NAMALWA (cell line): ENCODE data around the gene HRCT1.
A peak's percentile ranks its signal among the peaks of the same experiment; 100 is the strongest.
"Not testable (repeated sequence)": the region's sequence is repeated elsewhere in the genome, so short reads cannot be mapped to it uniquely, and the experiment has no call there.

Experiments
- DNase-seq: peaks from one replicate; pipeline ENCODE4 v3.0.0-alpha.2; 2015; ENCODE audit warnings: low spot score

HRCT1 gene

GRCh38 chr9:35905912-35906679, at the start of gene HRCT1:
Gene HRCT1, plus strand, starts transcription at chr9:35906202. Its CDS starts 86 bp downstream, at chr9:35906288.
- DNase-seq: no peak

- no peak for DNase-seq
Measured at GRCh38 chr9:35856206-35856605, 49.8 kb upstream of the HRCT1 start.

GRCh38 chr9:35856882-35857281, 49.1 kb upstream of the HRCT1 start:
- no peak for DNase-seq

- no peak for DNase-seq
Measured at GRCh38 chr9:35858458-35858857, 47.5 kb upstream of the HRCT1 start.

- DNase-seq: peak; percentile 54
Measured at GRCh38 chr9:35859310-35859989, 46.6 kb upstream of the HRCT1 start.

GRCh38 chr9:35859990-35860339, 46.0 kb upstream of the HRCT1 start:
- DNase-seq: no peak

GRCh38 chr9:35861161-35861897, 44.7 kb upstream of the HRCT1 start:
- DNase-seq: no peak

- no peak for DNase-seq
Measured at GRCh38 chr9:35862328-35862727, 43.7 kb upstream of the HRCT1 start.

GRCh38 chr9:35863583-35863982, 42.4 kb upstream of the HRCT1 start:
- DNase-seq: no peak

GRCh38 chr9:35864695-35865255, 41.2 kb upstream of the HRCT1 start:
- no peak for DNase-seq

- no peak for DNase-seq
Measured at GRCh38 chr9:35867538-35867937, 38.5 kb upstream of the HRCT1 start.

GRCh38 chr9:35868933-35869332, 37.1 kb upstream of the HRCT1 start:
- DNase-seq: no peak

GRCh38 chr9:35869621-35870216, 36.3 kb upstream of the HRCT1 start:
- no peak for DNase-seq

- DNase-seq: no peak
Measured at GRCh38 chr9:35870351-35870923, 35.6 kb upstream of the HRCT1 start, which contains the start of gene OR13J1. Gene OR13J1, minus strand, starts transcription at chr9:35870401. Its CDS starts 0 bp downstream, at chr9:35870401.

- no peak for DNase-seq
Measured at GRCh38 chr9:35871545-35871944, 34.5 kb upstream of the HRCT1 start.

- DNase-seq: no peak
Measured at GRCh38 chr9:35872505-35872904, 33.5 kb upstream of the HRCT1 start.

- peak; percentile 75 for DNase-seq
Measured at GRCh38 chr9:35882263-35882848, 23.6 kb upstream of the HRCT1 start.

GRCh38 chr9:35882996-35883395, 23.0 kb upstream of the HRCT1 start:
- no peak for DNase-seq

- DNase-seq: not testable (repeated sequence)
Measured at GRCh38 chr9:35884908-35885307, 21.1 kb upstream of the HRCT1 start.

GRCh38 chr9:35891646-35892045, 14.4 kb upstream of the HRCT1 start:
- no peak for DNase-seq

GRCh38 chr9:35892051-35892450, 14.0 kb upstream of the HRCT1 start:
- no peak for DNase-seq
